GM18517 (cell line): Measurements from ENCODE around the gene CDC5L.
"Not testable (repeated sequence)": the region's sequence is repeated elsewhere in the genome, so short reads cannot be mapped to it uniquely, and the experiment has no call there.

Experiments used
- ATAC-seq: cut with Tn5 transposase; IDR thresholded peaks from one replicate; pipeline ENCODE4 v1.9.1; 2021; ENCODE audit warnings: mild to moderate bottlenecking, moderate library complexity; ENCODE audit not compliant: unreplicated experiment

Gene CDC5L

DNA sequence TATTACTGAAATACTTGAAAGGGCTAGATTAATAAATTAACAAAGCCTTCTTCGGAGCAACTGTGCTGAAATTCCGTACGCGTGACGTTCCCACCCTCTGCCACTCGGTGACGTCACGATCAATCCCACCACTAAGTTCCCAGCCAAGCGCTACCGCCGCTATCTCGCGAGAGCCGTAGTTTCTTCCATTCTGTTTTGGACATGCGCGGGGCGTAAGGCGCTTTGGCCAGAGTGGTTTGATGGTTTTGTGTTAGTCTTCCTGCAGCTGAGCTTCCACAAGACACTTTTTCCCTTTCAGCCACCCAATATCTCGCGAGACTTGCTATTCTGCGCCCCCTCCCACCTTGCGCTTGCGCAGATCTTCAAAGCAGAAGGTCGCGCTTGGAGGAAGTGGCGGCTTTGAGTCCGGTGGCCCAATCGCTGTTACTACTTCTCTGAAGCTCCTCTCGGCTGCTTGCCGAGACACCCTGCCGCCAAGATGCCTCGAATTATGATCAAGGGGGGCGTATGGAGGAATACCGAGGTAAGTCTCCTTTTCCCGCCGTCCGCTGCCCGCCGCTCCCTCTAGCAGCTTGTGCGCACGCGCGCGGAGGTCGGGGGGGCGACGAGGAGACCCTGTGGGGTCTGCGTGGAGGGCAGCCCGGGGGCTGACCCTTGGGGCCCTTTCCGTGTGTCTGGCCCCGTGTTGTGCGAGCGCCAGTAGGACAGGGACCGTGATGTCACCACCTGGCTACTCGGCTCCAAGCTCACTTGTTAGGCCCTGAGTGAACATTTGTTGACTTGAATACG lies at the start of gene CDC5L:
TSS of gene CDC5L (plus strand) at position 361 of the 789 bp plus-strand sequence. CDS start at position 479, 118 bp downstream.
- peak; percentile 90 for ATAC-seq

DNA sequence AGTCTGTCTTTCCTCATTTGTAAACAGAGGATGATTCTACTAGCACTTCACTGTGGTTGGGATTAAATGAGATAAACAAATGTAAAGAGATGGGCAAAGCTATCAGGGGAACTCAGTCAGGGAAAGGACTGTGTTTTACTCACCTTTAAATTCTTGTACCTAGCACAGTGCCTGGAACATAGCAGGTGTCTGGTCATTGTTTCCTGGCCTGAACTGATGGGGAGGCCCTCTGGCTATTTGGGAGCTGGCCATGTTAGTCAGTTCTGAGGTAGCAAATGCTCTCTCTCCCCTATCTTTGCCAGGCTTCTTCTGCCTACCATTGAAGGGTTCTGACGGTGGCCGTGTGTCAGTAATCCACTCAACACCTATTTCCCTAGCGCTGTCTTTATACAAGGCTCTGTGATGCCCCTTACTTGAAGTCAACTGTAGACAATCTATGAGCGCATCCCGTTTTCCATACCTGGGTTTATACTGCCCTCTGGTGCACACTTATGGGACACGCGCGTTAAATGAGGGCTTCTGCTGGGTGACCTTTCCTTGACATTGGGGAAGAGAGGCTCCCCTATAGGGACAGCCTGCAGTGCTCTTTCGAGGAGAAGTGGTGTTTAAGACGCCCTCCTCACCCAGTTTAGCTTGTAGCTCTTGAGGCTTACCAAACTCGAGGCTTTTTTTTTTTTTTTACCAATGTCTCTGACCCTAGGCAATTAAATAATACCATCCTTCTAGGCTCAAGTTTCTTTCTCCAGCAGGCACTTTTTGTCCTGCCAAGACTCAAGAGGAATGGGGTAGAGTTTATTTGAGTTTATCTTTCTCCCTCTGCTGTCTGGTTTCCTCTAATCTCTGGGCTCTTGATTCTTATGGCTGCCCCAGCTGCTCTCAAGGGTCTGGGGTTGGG lies 49.0 kb upstream of the CDC5L start:
- no peak for ATAC-seq

DNA sequence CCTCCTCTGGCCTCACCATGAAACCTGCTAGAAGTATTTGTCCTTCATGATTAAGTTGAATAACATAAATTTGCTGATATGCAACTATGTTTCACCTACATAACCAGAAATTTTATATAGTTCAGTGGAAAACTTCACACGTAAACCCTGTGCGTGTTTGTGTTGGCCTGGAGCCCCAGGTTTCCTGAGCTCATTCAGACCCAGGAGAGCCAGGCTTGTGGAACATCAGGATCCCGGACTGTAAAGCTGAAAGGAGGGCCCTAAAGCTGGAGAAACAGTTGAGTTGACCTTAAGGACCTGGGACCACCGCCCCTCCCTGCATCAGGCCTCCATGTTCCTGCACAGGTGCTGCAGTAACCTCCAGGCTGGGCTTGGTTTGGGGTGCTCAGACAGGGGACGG lies 48.2 kb upstream of the CDC5L start:
- no peak for ATAC-seq

DNA sequence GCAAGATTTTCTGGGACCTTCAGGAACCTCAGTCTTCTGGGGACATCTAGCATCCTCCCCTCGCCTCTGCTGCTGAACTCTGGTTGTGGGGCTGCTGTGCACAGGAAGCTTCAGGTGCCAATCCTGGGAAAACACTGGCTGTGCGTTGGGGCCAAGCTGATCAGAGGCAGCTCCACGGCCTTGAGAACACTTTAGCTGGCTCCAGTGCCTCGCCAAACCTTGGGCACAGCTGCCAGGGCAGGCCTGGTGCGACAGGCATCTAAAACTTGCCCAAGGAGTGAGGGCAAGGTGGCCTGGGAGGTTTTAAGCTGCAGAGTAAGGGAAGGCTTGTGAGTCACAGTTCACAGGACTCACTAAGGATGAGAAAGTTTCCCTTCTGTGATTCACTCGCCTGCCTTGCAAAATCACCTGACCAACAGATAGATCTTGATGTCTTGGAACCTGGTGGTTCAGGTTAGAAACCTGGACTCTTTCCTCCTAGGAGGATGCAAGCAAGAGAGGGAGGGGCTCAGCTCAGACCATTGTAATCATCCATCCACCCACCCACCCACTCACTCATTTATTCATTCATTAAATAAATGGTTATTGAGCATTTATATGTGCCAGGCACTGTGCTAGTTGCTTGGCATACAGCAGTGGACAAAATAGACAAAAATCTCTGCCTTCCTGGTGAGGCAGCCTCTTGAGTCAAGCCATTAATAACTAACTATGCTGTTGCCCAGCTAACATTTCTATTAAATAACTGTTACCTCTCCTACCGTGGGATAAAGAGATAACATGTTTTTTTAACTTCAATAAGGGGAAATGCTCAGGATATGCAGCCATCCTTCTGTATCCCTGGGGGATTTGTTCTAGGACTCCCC lies 47.5 kb upstream of the CDC5L start:
- no peak for ATAC-seq

DNA sequence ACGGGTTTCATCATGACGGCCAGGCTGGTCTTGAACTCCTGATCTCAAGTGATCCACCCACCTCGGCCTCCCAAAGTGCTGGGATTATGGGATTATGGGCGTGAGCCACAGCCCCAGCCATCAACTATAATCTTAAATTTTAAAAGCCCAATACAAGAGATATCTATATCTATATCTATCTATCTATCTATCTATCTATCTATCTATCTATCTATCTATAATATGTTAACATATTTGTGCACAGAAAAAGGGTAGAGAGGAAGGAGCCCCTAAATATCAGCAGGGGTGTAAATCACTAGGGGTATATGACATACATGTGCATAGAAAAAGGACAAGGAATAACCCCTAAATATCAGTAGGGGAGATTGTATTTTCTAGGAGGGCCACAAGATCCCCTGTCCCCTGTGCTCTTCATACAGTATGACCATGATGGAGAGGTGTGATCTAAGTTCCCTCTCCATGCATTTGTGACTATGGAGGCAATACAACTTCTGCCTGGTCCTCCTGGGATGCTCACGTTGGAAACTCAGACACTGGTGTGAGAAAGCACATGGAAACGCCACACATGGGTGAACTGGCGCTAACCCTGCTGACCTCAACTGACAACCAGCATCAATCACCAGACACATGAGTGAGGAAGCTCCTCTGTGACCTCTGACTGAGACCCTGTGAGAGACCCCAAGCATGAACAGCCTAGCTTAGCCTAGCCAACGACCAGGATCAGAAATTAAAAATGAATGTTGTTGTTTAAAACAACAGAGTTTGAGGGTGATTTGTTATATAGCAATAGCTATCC lies 46.2 kb upstream of the CDC5L start:
- no peak for ATAC-seq

DNA sequence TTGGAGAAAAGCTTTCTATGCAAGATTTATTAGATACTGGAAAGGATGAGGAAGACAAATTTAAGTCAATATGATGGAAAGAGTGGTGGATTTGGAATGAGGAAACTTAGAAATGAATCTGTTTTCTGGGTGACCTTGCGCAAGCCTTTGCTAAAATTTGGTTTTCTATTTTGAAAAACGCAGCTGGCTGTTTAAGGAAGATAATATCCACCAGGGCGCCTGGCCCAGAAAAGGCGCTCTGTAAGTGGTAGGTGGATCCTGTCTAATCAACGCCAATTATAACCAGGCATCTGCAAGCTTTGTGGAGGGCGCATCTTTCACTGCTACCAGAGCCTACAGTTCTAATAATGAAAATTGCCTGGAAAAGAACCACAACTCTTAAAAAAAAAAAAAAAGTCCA lies 45.5 kb upstream of the CDC5L start:
- ATAC-seq = no peak

DNA sequence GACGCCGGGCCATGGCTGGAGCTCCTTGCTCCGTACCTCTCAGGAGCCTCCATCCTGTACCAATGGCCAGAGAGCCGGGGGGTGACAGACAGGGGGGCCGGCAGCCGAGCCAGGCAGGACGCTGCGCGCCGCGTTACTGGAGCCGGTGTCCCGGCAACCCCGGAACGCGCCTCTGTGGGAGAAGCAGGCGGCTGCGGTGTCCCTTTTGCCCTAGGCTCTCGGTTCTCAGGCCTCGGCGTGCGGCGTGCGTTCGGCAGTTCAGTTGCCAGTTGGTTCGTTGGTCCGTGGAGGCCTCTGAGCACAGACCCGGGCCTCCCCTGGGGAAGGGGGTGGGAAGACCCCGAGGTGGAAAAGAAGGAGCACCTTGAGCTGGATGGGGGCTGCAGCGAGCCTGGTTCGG lies 45.0 kb upstream of the CDC5L start, which contains the start of gene SPATS1:
TSS of gene SPATS1 (plus strand) at position 162 of the 400 bp plus-strand sequence. CDS start 446 bp downstream, outside the sequence.
- no peak for ATAC-seq

DNA sequence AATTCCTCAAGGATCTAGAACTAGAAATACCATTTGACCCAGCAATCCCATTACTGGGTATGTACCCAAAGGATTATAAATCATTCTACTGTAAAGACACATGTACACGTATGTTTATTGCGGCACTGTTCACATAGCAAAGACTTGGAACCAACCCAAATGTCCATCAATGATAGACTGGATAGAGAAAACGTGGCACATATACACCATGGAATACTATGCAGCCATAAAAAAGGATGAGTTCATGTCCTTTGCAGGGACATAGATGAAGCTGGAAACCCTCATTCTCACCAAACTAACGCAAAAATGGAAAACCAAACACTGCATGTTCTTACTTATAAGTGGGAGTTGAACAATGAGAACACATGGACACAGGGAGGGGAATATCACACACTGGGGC lies 40.7 kb upstream of the CDC5L start:
- not testable (repeated sequence) for ATAC-seq

DNA sequence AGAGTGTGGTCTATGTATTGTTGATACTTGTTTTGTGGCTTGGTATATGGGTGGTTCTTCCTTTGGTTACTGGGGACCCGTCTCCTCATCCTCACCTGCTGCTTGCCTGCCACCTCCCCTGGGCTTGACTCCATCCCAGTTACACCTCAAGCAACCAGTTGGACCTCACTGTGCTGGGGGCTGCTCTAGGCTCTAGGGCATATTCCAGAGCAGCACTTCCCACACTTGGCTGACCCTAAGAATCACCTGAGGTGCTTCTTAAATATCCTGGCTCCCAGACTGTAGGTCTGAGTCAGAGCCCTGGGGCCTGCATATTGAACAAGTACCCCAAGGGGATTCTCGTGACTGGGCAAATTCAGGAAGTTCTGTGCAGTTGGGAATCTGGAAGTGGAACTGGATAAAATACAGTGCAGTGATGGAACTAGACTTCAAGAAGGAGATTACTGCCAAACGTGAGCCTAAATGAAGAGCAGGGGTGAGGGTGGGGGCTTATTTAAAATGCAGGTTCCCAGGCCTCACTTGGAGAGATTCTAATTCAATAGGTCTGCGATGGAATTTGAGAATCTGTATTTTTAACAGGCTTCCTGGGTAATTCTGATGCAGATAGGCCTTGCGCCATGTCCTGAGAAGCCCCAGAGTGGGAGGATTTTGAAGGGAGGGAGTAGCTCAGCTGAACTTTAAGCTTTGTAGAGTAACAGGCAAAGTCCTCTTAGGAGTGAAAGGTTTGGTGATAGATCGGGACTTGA lies 37.4 kb upstream of the CDC5L start:
- no peak for ATAC-seq

DNA sequence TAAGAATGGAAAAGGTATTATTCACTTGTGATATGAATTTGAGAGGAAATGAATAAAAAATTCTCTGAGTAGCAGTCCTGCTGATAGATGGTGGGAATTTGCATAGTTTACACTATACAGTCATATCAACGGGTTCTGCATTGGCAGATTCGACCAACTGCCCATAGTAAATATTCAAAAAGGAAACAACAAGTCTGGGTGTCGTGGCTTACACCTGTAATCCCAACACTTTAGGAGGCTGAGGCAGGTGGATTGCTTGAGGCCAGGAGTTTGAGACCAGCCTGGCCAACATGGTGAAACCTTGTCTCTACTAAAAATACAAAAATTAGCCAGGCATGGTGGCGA lies 36.9 kb upstream of the CDC5L start:
- ATAC-seq = not testable (repeated sequence)

DNA sequence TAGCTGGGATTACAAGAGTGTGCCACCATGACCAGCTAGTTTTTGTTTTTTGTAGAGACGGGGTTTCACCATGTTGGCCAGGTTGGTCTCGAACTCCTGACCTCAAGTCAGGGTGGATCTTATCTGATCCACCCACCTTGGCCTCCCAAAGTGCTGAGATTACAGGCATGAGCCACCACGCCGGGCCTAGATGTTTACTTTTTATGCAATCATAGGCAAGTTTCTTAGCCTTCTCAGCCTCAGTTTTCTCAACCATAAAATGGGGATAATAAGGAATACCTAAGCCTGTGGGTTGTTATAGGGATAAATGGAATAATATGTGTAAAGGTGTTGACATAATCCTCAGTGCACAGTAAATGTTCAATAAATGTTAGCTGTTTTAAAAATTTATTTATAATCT lies 35.2 kb upstream of the CDC5L start:
- no peak for ATAC-seq

DNA sequence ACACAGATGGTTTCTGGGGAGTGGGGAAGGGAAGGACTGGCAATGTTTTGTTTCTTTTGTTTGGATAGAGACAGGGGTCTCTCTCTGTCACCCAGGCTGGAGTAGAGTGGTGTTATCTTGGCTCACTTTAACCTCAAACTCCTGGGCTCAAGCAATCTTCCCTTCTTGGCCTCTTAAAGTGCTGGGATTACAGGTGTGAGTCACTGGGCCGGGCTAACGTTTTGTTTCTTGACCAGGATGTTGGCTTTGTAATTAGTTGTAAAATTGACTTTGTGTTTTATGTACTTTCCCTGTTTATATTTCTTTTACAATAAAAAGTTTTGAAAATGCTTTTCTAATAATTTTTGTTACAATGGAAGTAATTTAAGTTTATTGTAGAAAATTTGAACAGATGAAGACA lies 34.2 kb upstream of the CDC5L start:
- ATAC-seq = no peak

DNA sequence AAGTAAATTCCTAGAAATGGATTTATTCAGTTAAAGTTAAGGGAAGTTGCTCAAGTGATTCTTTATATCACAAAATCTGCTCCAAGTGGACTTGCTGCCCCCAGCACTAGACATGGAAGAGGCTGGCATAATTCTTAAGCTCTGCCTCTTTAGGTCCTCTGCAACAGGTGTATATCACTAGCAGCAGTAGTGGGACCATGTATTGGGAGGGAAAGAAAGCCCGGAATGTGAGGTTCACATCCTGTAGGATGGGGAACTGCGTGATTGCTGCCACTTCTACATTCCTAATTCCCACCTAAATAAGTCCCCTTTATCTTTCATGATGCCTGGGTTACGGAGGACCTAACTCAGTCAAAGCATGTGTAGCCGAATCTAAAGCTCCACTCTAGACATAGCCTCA lies 31.9 kb upstream of the CDC5L start:
- no peak for ATAC-seq

DNA sequence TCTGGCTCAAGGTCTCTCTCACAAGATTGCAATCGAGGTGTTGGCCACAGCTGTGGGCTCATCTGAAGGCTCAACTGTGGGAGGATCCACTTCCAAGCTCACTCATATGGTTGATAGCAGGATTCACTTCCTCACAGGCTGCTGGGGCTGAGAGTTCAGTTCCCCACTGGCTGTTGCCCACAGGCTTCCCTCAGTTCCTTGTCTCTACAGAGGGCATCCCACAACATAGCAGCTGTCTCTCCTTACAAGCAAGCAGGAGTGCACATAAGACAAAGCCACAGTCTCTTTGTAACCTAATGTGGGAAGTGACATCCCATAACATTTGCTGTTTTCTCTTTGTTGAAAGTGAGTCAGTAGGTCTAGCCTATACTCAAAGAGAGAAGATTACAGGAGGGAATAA lies 31.0 kb upstream of the CDC5L start:
- no peak for ATAC-seq

DNA sequence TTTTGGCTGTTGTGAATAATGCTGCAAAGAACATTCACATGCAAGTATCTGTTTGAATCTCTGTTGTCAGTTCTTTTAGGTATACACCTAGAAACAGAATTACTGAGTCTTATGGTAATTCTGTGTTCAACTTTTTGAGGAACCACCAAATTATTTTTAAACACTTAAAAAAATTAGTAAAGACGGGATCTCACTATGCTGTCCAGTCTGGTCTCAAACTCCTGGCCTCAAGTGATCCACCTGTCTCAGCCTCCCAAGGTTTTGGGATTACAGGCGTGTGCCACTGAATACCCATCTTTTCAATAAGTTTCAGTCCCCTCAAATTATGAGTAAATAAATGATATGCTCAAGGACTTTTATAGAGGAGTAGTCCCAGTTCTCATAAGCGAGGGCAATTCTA lies 27.5 kb upstream of the CDC5L start:
- no peak for ATAC-seq

DNA sequence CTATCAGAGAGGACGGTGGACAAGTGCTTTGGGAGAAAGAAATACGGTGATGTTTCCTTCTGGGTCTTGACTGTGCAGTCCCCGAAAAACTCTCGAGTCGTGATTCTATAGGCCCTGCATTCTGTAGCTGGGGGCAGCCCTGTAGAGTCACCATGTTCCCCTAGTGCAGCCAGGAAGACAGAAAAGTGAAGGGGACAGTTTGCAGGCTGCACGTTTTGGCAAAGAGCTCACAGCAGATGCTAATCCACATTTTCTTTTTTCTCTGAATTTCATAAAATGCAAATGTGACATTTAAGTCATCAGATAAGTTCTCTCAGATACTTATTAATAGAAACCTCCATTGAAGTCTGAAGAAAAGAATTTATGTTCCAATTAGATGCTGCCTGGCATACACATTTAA lies 25.6 kb upstream of the CDC5L start:
- no peak for ATAC-seq

DNA sequence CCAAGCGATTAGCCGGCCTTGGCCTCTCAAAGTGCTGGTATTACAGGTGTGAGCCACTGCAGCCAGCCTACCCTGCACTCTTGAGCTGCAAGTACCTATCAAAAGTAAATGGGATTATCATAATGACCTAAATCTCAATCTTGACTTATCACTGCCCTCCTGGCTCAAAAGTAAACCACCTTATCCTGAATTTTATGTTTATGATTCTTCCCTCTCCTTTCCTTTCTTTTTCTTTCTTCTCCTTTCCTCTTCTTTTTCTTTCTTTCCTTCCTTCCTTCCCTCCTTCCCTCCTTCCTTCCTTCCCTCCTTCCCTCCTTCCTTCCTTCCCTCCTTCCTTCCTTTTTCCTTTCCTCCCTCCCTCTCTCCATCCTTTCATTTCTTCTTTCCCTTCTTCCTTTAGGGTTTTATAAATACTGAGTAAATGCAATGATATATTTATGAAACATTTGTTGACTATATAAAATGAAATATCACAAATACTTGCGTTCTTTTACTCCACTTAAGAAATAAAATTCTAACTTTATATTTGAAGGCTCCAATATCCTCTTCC lies 24.1 kb upstream of the CDC5L start:
- ATAC-seq = no peak

DNA sequence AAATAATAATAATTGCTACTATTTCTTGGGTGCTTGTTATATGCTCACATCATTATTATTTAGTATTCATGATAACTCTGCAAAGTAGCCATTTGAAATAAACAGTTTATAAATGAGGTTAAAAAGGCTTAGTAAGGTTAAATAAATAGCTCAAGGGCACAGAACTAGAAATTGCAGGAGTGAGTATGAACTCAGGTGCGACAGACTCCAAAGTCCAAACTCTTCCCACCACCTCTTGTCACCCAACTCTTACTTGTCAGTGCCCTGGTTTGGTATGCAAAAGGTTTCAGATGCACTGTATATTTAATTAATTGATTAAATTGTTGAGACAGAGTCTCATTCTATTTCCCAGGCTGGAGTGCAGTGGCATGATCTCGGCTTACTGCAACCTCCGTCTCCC lies 20.7 kb upstream of the CDC5L start:
- ATAC-seq = no peak

DNA sequence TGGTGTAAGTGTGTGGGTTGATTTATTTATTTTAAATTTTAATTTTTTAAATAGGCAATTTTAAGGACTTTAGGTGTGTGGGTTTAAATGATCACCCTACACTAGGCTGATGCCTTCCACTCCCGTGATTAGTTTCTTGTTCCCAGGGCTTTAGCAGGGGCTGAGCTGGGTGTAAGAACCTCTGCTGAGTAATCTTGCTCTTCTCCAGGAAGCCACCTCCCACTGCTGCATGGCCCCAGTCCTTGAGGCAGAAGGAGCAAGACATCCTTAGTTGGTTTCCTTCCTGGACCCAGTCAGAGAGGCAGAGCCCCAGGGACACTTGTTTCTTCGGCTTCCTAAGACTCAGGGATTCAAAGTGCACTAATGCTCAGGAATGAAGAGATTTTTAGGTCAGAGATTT lies 19.8 kb upstream of the CDC5L start:
- ATAC-seq = no peak
